ENCODE results near the gene PLEKHN1.

DNA sequence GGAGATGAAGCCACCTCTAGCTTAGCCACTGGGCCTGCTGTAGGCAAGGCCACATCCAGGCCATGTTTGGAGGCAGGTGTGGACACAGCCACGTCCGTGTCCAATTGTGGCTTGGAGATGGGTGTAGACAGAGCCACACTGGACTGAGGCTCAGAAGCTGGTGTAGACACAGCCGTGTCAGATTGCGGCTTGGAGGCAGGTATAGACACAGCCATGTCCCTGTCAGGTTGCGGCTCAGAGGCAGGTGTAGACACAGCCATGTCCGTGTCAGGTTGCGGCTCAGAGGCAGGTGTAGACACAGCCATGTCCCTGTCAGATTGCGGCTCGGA, 13.4 kb downstream of the PLEKHN1 start:
- TF ChIP-seq POLR2AphosphoS5 (IDR thresholded peaks at IDR 0.05; ENCODE audit: low read depth, low read length), result no peak
- no peak for TF ChIP-seq GATA2 (CRISPR knock-in tag; IDR thresholded peaks at IDR 0.05)
- TF ChIP-seq, protein P1, sequence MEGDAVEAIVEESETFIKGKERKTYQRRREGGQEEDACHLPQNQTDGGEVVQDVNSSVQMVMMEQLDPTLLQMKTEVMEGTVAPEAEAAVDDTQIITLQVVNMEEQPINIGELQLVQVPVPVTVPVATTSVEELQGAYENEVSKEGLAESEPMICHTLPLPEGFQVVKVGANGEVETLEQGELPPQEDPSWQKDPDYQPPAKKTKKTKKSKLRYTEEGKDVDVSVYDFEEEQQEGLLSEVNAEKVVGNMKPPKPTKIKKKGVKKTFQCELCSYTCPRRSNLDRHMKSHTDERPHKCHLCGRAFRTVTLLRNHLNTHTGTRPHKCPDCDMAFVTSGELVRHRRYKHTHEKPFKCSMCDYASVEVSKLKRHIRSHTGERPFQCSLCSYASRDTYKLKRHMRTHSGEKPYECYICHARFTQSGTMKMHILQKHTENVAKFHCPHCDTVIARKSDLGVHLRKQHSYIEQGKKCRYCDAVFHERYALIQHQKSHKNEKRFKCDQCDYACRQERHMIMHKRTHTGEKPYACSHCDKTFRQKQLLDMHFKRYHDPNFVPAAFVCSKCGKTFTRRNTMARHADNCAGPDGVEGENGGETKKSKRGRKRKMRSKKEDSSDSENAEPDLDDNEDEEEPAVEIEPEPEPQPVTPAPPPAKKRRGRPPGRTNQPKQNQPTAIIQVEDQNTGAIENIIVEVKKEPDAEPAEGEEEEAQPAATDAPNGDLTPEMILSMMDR (IDR thresholded peaks at IDR 0.05), result no peak
- TF ChIP-seq CHD2 (IDR thresholded peaks at IDR 0.05; ENCODE audit: low read length, partially characterized antibody), result no peak
- no peak for TF ChIP-seq RXRA (IDR thresholded peaks at IDR 0.05; ENCODE audit: borderline replicate concordance, low read depth)
- no peak for TF ChIP-seq NRF1 (IDR thresholded peaks at IDR 0.05; ENCODE audit: low read depth, low read length)
- TF ChIP-seq EP300 (IDR thresholded peaks at IDR 0.05; ENCODE audit: borderline replicate concordance in 1 of 2, low read depth in 1 of 2, low read length in 1 of 2), result no peak
- TF ChIP-seq, protein P2, sequence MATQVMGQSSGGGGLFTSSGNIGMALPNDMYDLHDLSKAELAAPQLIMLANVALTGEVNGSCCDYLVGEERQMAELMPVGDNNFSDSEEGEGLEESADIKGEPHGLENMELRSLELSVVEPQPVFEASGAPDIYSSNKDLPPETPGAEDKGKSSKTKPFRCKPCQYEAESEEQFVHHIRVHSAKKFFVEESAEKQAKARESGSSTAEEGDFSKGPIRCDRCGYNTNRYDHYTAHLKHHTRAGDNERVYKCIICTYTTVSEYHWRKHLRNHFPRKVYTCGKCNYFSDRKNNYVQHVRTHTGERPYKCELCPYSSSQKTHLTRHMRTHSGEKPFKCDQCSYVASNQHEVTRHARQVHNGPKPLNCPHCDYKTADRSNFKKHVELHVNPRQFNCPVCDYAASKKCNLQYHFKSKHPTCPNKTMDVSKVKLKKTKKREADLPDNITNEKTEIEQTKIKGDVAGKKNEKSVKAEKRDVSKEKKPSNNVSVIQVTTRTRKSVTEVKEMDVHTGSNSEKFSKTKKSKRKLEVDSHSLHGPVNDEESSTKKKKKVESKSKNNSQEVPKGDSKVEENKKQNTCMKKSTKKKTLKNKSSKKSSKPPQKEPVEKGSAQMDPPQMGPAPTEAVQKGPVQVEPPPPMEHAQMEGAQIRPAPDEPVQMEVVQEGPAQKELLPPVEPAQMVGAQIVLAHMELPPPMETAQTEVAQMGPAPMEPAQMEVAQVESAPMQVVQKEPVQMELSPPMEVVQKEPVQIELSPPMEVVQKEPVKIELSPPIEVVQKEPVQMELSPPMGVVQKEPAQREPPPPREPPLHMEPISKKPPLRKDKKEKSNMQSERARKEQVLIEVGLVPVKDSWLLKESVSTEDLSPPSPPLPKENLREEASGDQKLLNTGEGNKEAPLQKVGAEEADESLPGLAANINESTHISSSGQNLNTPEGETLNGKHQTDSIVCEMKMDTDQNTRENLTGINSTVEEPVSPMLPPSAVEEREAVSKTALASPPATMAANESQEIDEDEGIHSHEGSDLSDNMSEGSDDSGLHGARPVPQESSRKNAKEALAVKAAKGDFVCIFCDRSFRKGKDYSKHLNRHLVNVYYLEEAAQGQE (IDR thresholded peaks at IDR 0.05; ENCODE audit: low read depth, low read length), result no peak
- TF ChIP-seq TEAD4 (IDR thresholded peaks at IDR 0.05; ENCODE audit: borderline replicate concordance, insufficient read depth), result no peak
- TF ChIP-seq GABPA (IDR thresholded peaks at IDR 0.05; ENCODE audit: low read depth), result no peak
- no peak for TF ChIP-seq RAD21 (IDR thresholded peaks at IDR 0.05; ENCODE audit: low read length)
- TF ChIP-seq MXI1 (IDR thresholded peaks at IDR 0.05; ENCODE audit: low read depth, low read length), result no peak

Measured in SK-N-SH (cell line).